HEK293 (cell line): ENCODE data around the gene ARL6IP5.

Experiments used
- CTCF ChIA-PET: fragments of 350-600 bp; formaldehyde crosslinking; extraction: SDS; loops from one replicate; lab custom pipeline; 2021; ENCODE audit warnings: antibody characterized with exemption; lab: Yijun Ruan, JAX
- POLR2A ChIA-PET: fragments of 300-600 bp; formaldehyde crosslinking; extraction: SDS; loops from one replicate; lab custom pipeline; 2020; ENCODE audit warnings: antibody characterized with exemption, inconsistent platforms; lab: Yijun Ruan, JAX
- H3K27ac ChIP-seq: fragments of 200-500 bp; sonication (Bioruptor generic); 2 replicates; pipeline ENCODE4 v1.5.1; 2014; ENCODE audit warnings: low read depth, low read length, control low read depth, inconsistent platforms; ENCODE audit errors: extremely low read depth
- H3K36me3 ChIP-seq, 2 experiments: fragments of 200-500 bp in 1 of 2; sonication (Bioruptor generic) in 1 of 2; 1 replicate in 1 of 2; 2 replicates in 1 of 2; pipeline ENCODE4 v1.5.1; 2014 to 2017; ENCODE audit warnings: inconsistent platforms in 2 of 2, low read length in 2 of 2; ENCODE audit not compliant: control insufficient read depth in 2 of 2, insufficient read depth in 1 of 2
- H3K4me1 ChIP-seq: fragments of 200-500 bp; sonication (Bioruptor generic); 2 replicates; pipeline ENCODE4 v1.5.1; 2014; ENCODE audit warnings: mild to moderate bottlenecking, low read length, inconsistent platforms; ENCODE audit not compliant: control insufficient read depth, insufficient read depth
- H3K4me3 ChIP-seq: 2 replicates; pipeline ENCODE4 v1.5.1; 2011; ENCODE audit warnings: low read depth, mild to moderate bottlenecking, control low read depth, low read length, moderate library complexity
- H3K9me3 ChIP-seq: fragments of 200-500 bp; sonication (Bioruptor generic); 2 replicates; pipeline ENCODE4 v1.5.1; 2014; ENCODE audit warnings: low read depth, low read length, inconsistent platforms; ENCODE audit not compliant: control insufficient read depth, insufficient read depth
- FEZF1 ChIP-seq: fragments of 450-650 bp; formaldehyde crosslinking; IDR thresholded peaks from 2 replicates; pipeline ENCODE4 v1.5.1; 2016; ENCODE audit warnings: missing biosample characterization, missing genetic modification characterization
- KLF17 ChIP-seq: fragments of 450-650 bp; formaldehyde crosslinking; IDR thresholded peaks from 2 replicates; pipeline ENCODE4 v1.5.1; 2016; ENCODE audit warnings: missing biosample characterization, missing genetic modification characterization
- MZF1 ChIP-seq: fragments of 450-650 bp; formaldehyde crosslinking; IDR thresholded peaks from 2 replicates; pipeline ENCODE4 v1.5.1; 2017; ENCODE audit warnings: missing biosample characterization, missing genetic modification characterization, borderline replicate concordance
- OSR2 ChIP-seq: fragments of 450-650 bp; formaldehyde crosslinking; IDR thresholded peaks from 2 replicates; pipeline ENCODE4 v1.5.1; 2016; ENCODE audit warnings: missing biosample characterization, missing genetic modification characterization
- PATZ1 ChIP-seq: fragments of 450-650 bp; formaldehyde crosslinking; IDR thresholded peaks from 2 replicates; pipeline ENCODE4 v1.5.1; 2016; ENCODE audit warnings: missing biosample characterization, missing genetic modification characterization
- SALL2 ChIP-seq: fragments of 450-650 bp; formaldehyde crosslinking; IDR thresholded peaks from 2 replicates; pipeline ENCODE4 v1.5.0; 2017; ENCODE audit warnings: missing biosample characterization, mild to moderate bottlenecking, missing genetic modification characterization, borderline replicate concordance
- SP7 ChIP-seq: fragments of 450-650 bp; formaldehyde crosslinking; IDR thresholded peaks from 2 replicates; pipeline ENCODE4 v1.5.1; 2016; ENCODE audit warnings: missing biosample characterization, missing genetic modification characterization
- ZFP41 ChIP-seq: fragments of 450-650 bp; formaldehyde crosslinking; IDR thresholded peaks from 2 replicates; pipeline ENCODE4 v1.5.1; 2016; ENCODE audit warnings: missing biosample characterization, missing genetic modification characterization, borderline replicate concordance
- ZFP69B ChIP-seq: fragments of 450-650 bp; formaldehyde crosslinking; IDR thresholded peaks from 2 replicates; pipeline ENCODE4 v1.5.1; 2016; ENCODE audit warnings: missing biosample characterization, missing genetic modification characterization
- ZNF112 ChIP-seq: fragments of 450-650 bp; formaldehyde crosslinking; IDR thresholded peaks from 2 replicates; pipeline ENCODE4 v1.5.0; 2017; ENCODE audit warnings: missing biosample characterization, missing genetic modification characterization
- ZNF211 ChIP-seq: fragments of 450-650 bp; formaldehyde crosslinking; IDR thresholded peaks from 2 replicates; pipeline ENCODE4 v1.5.1; 2016; ENCODE audit warnings: low read depth, missing biosample characterization, missing genetic modification characterization
- ZNF221 ChIP-seq: fragments of 450-650 bp; formaldehyde crosslinking; IDR thresholded peaks from 2 replicates; pipeline ENCODE4 v1.5.1; 2017; ENCODE audit warnings: missing biosample characterization, missing genetic modification characterization, borderline replicate concordance
- ZNF274 ChIP-seq, 2 experiments: fragments of 200-500 bp in 1 of 2; fragments of 450-650 bp in 1 of 2; sonication (Bioruptor generic) in 1 of 2; formaldehyde crosslinking in 1 of 2; IDR thresholded peaks; 2 replicates each; pipeline versions ENCODE4 v1.5.1 to v1.6.1; 2014 to 2016; ENCODE audit warnings: borderline replicate concordance in 1 of 2, inconsistent platforms in 1 of 2, low read length in 1 of 2, missing biosample characterization in 1 of 2, missing genetic modification characterization in 1 of 2
- ZNF292 ChIP-seq: fragments of 450-650 bp; formaldehyde crosslinking; IDR thresholded peaks from 2 replicates; pipeline ENCODE4 v1.5.1; 2016; ENCODE audit warnings: low read depth, missing biosample characterization, missing genetic modification characterization, borderline replicate concordance
- ZNF302 ChIP-seq: fragments of 450-650 bp; formaldehyde crosslinking; IDR thresholded peaks from 2 replicates; pipeline ENCODE4 v1.5.1; 2016; ENCODE audit warnings: missing biosample characterization, missing genetic modification characterization, low read depth
- ZNF37A ChIP-seq: fragments of 450-650 bp; IDR thresholded peaks from 2 replicates; pipeline ENCODE4 v1.5.1; 2018; ENCODE audit warnings: missing biosample characterization, missing genetic modification characterization
- ZNF404 ChIP-seq: fragments of 450-650 bp; formaldehyde crosslinking; IDR thresholded peaks from 2 replicates; pipeline ENCODE4 v1.5.1; 2017; ENCODE audit warnings: missing biosample characterization, missing genetic modification characterization
- ZNF558 ChIP-seq: fragments of 450-650 bp; formaldehyde crosslinking; IDR thresholded peaks from 2 replicates; pipeline ENCODE4 v1.5.1; 2016; ENCODE audit warnings: missing biosample characterization, missing genetic modification characterization
- ZNF610 ChIP-seq: fragments of 450-650 bp; formaldehyde crosslinking; IDR thresholded peaks from 2 replicates; pipeline ENCODE4 v1.5.1; 2016; ENCODE audit warnings: missing biosample characterization, missing genetic modification characterization, borderline replicate concordance
- ZNF639 ChIP-seq: fragments of 450-650 bp; formaldehyde crosslinking; IDR thresholded peaks from 2 replicates; pipeline ENCODE4 v1.5.1; 2016; ENCODE audit warnings: missing biosample characterization, missing genetic modification characterization
- ZNF707 ChIP-seq: fragments of 450-650 bp; formaldehyde crosslinking; IDR thresholded peaks from 2 replicates; pipeline ENCODE4 v1.5.1; 2016; ENCODE audit warnings: missing biosample characterization, missing genetic modification characterization
- ZNF76 ChIP-seq: fragments of 450-650 bp; formaldehyde crosslinking; IDR thresholded peaks from 2 replicates; pipeline ENCODE4; 2016; ENCODE audit warnings: low read depth, missing biosample characterization, missing genetic modification characterization, borderline replicate concordance
- ZSCAN16 ChIP-seq: fragments of 450-650 bp; formaldehyde crosslinking; IDR thresholded peaks from 2 replicates; pipeline ENCODE4 v1.5.1; 2016; ENCODE audit warnings: missing biosample characterization, missing genetic modification characterization
- ZXDB ChIP-seq: fragments of 450-650 bp; formaldehyde crosslinking; IDR thresholded peaks from 2 replicates; pipeline ENCODE4 v1.5.1; 2016; ENCODE audit warnings: missing biosample characterization, missing genetic modification characterization

The ARL6IP5 gene

GRCh38 chr3:69102384-69102783 is 17.6 kb downstream of the ARL6IP5 start (continued):
- TF ChIP-seq ZNF639 (tag by site-specific recombination) (no peak), ZNF37A (tag by site-specific recombination) (no peak)

- Histone ChIP-seq H3K9me3 (no peaks in the 10 kb centered on the region), H3K4me3 (no peak overlapping the region), H3K27ac (no peak overlapping the region), H3K36me3 (peaks cover 0 to 45% of the 10 kb centered on the region in 2 experiments; a peak in 2 of 3 replicates), H3K4me1 (no peaks in the 10 kb centered on the region)
- POLR2A ChIA-PET = no interaction called here
- TF ChIP-seq ZNF404 (tag by site-specific recombination) = no peak
- TF ChIP-seq OSR2 (tag by site-specific recombination) = no peak
- TF ChIP-seq ZNF211 (tag by site-specific recombination) = no peak
- no peak for TF ChIP-seq ZNF302 (tag by site-specific recombination)
- TF ChIP-seq ZNF274 (IDR thresholded peaks at IDR 0.05; ENCODE audit: low read length) = no peak
- TF ChIP-seq ZNF274 (tag by site-specific recombination; IDR thresholded peaks at IDR 0.05; ENCODE audit: borderline replicate concordance) = no peak
- no peak for TF ChIP-seq SP7
- TF ChIP-seq PATZ1 (tag by site-specific recombination) = no peak
- TF ChIP-seq ZNF292 (tag by site-specific recombination) = no peak
- CTCF ChIA-PET = no interaction called here
Measured at GRCh38 chr3:69103123-69103522, 18.4 kb downstream of the ARL6IP5 start.

- Histone ChIP-seq H3K36me3 (peaks cover 0 to 45% of the 10 kb centered on the region in 2 experiments; a peak in 2 of 3 replicates), H3K27ac (no peak overlapping the region), H3K9me3 (no peaks in the 10 kb centered on the region), H3K4me3 (no peak overlapping the region), H3K4me1 (no peaks in the 10 kb centered on the region)
- ChIA-PET CTCF (no interaction called here), POLR2A (no interaction called here)
- TF ChIP-seq ZNF610 (tag by site-specific recombination) (no peak), ZNF707 (tag by site-specific recombination) (no peak), ZNF112 (tag by site-specific recombination) (no peak), ZNF76 (tag by site-specific recombination) (no peak), MZF1 (tag by site-specific recombination) (no peak), ZXDB (no peak), ZSCAN16 (no peak), ZFP69B (no peak), ZFP41 (tag by site-specific recombination) (no peak), SALL2 (tag by site-specific recombination) (no peak), ZNF558 (no peak), ZNF292 (tag by site-specific recombination) (no peak), ZNF221 (tag by site-specific recombination) (no peak), KLF17 (tag by site-specific recombination) (no peak), FEZF1 (tag by site-specific recombination) (no peak)
Measured at GRCh38 chr3:69104586-69104985, 19.8 kb downstream of the ARL6IP5 start.
